Hepatocyte (in vitro differentiated cells): ENCODE measurements around the gene POFUT2. TPM values are rescaled to one million over a fixed set of nuclear protein-coding genes. Genes with fewer than 3 reads are reported as not detected.

Source experiments
- DNase-seq: peaks from one replicate; pipeline ENCODE4 v3.0.0-alpha.2; 2016; ENCODE audit warnings: low spot score
- H2AFZ ChIP-seq: fragments of 200-600 bp; sonication (generic); 2 replicates; pipeline ENCODE4 v1.6.0; 2016; ENCODE audit warnings: antibody characterized with exemption, mild to moderate bottlenecking
- H3K27ac ChIP-seq: fragments of 200-600 bp; sonication (generic); 2 replicates; pipeline ENCODE4 v1.5.1; 2016; ENCODE audit warnings: mild to moderate bottlenecking
- H3K27me3 ChIP-seq: fragments of 200-600 bp; sonication (generic); 2 replicates; pipeline ENCODE4 v1.6.1; 2016
- H3K36me3 ChIP-seq: fragments of 200-600 bp; sonication (generic); replicated peaks from 2 replicates; pipeline ENCODE4 v1.5.1; 2016; ENCODE audit warnings: low read depth; ENCODE audit not compliant: insufficient read depth
- H3K4me1 ChIP-seq: fragments of 200-600 bp; sonication (generic); 2 replicates; pipeline ENCODE4 v1.5.1; 2016; ENCODE audit warnings: mild to moderate bottlenecking, moderate library complexity; ENCODE audit not compliant: insufficient read depth
- H3K4me2 ChIP-seq: fragments of 200-600 bp; sonication (generic); 2 replicates; pipeline ENCODE4 v1.6.0; 2016
- H3K4me3 ChIP-seq: fragments of 200-600 bp; sonication (generic); 2 replicates; pipeline ENCODE4 v1.5.1; 2016; ENCODE audit warnings: mild to moderate bottlenecking
- H3K79me2 ChIP-seq: fragments of 200-600 bp; sonication (generic); 2 replicates; pipeline ENCODE4 v1.6.0; 2017; ENCODE audit warnings: mild to moderate bottlenecking
- H3K9me2 ChIP-seq: fragments of 200-600 bp; sonication (generic); replicated peaks from 2 replicates; pipeline ENCODE4 v1.6.0; 2017; ENCODE audit warnings: mild to moderate bottlenecking; ENCODE audit not compliant: insufficient read depth
- H3K9me3 ChIP-seq: fragments of 200-600 bp; sonication (generic); 2 replicates; pipeline ENCODE4 v1.5.1; 2016; ENCODE audit warnings: low read depth, mild to moderate bottlenecking
- H4K20me1 ChIP-seq: fragments of 200-600 bp; sonication (generic); 2 replicates; pipeline ENCODE4 v1.6.0; 2016; ENCODE audit warnings: mild to moderate bottlenecking; ENCODE audit not compliant: insufficient read depth, poor library complexity, severe bottlenecking
- CTCF ChIP-seq: fragments of 200-600 bp; sonication (generic); IDR thresholded peaks from 2 replicates; pipeline ENCODE4 v1.5.1; 2016; ENCODE audit warnings: antibody characterized with exemption, mild to moderate bottlenecking; ENCODE audit not compliant: poor library complexity
- EZH2 ChIP-seq: fragments of 200-600 bp; sonication (generic); IDR thresholded peaks from 2 replicates; pipeline ENCODE4 v1.6.1; 2016; ENCODE audit warnings: antibody characterized with exemption, mild to moderate bottlenecking, borderline replicate concordance
- EZH2phosphoT487 ChIP-seq: fragments of 200-600 bp; sonication (generic); IDR thresholded peaks from one replicate; pipeline ENCODE4 v1.6.1; 2018; ENCODE audit warnings: antibody characterized with exemption, mild to moderate bottlenecking, low read depth, moderate library complexity; ENCODE audit not compliant: unreplicated experiment, severe bottlenecking
- WGBS: methylation state at CpG from one replicate; pipeline ENCODE4 v1.1.6; 2016; ENCODE audit warnings: low lambda C conversion rate; ENCODE audit errors: missing lambda C conversion rate; 5-methylcytosine and 5-hydroxymethylcytosine counted together
- polyA plus RNA-seq: library from polyadenylated mRNA; unstranded; fragments of >200 nt; fragmentation: Nextera tagmentation; extraction: Ambion mirVana; gene quantifications from 2 replicates; pipeline ENCODE4 v1.2.1, GENCODE V29; 2016
- total RNA-seq: library from RNA; depleted of rRNA; stranded (reverse); fragments of >200 nt; gene quantifications from 2 replicates; pipeline ENCODE4 v1.2.3, GENCODE V29; 2014

The POFUT2 gene
- total and polyA plus RNA-seq, 2 experiments from 2014 or later = 30.7 to 57.7 TPM

DNA sequence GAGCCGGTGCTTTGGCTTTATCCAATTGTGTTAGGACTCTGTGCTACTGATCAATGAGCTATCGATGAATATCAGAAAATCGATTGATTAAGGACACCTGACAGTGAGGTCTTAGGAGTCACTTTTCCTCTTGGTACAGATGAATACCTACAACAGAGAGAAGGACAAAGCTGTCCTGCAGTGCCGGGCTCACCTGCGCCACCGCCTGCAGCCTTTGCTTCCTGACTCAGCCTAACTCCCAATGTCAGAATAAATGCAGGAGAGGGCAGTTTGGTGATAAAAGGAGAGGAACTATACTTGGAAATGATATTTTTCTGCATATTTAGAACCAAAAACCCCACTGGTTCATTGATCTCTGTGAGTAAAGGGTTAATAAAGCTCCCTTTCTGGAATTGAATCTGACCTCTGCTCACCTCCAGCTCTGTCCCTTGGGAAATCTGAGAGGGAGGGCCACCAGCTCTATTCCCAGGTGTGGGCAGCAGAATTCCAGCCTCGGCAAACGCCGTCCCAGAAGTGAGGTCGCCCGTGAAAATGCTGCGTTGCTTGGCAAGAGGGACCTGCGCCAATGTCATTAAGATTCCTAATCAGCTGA is 39.3 kb downstream of the POFUT2 start:
- peak overlapping the region; percentile 25 for H2AFZ ChIP-seq
- H3K27ac ChIP-seq = no peak overlapping the region
- DNase-seq = no peak
- TF ChIP-seq CTCF (no peak), EZH2phosphoT487 (no peak), EZH2 (no peak)
- peaks cover 5% of the 10 kb centered on the region for H3K9me3 ChIP-seq
- no peaks in the 10 kb centered on the region for H3K4me1 ChIP-seq
- H3K9me2 ChIP-seq = no peaks in the 10 kb centered on the region
- no peak overlapping the region for H3K4me3 ChIP-seq
- H3K79me2 ChIP-seq = no peaks in the 10 kb centered on the region
- WGBS = 45% methylated on average over 13 of the region's 13 CpGs
- H3K36me3 ChIP-seq = no peaks in the 10 kb centered on the region
- H3K27me3 ChIP-seq = no peaks in the 10 kb centered on the region
- peak overlapping the region; percentile 69 for H3K4me2 ChIP-seq
- H4K20me1 ChIP-seq = no peaks in the 10 kb centered on the region

DNA sequence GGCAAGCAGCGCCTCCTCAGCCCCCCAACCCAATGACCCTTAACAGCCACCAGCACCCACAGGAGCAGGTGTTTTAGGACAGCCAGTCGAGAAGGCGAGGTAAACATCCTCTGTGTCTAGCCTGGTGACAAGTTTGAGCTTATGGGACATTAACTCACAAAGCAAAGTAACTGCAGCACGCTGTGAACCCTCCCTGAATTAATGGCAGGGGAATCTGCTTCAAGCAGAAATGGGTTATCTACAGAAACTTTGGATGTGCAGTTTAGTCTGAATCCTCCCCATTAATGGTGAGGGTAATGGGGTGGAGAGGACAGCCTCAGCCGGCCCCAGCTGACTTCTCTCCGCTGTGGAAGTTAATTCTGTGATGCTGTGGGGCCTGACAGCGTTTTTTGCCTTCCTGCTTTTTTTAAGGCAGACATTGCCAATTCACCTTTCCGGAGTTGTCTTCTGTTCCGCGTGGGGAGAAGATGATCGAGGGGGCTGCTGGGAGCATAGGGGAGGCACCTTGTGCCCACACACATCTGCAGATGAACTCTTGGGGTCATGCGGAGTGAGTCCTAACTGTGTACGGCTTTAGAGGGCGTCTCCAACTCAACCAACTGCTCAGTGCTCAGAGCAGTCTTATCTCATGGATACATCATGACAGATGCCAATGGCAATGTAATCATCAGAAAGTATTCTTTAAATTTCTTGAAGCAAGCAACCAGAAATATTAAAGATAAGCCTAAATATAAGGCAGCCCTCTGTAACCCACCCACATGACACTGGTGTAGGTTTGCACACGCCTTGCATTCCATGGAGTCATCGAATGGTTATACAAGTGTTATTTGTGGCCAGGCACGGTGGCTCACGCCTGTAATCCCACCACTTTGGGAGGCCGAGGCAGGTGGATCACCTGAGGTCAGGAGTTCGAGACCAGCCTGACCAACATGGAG is 41.0 kb downstream of the POFUT2 start:
- no peak overlapping the region for H3K27ac ChIP-seq
- TF ChIP-seq CTCF = no peak
- TF ChIP-seq EZH2 = no peak
- no peak for TF ChIP-seq EZH2phosphoT487
- H3K36me3 ChIP-seq = no peaks in the 10 kb centered on the region
- no peaks in the 10 kb centered on the region for H4K20me1 ChIP-seq
- H3K79me2 ChIP-seq = no peaks in the 10 kb centered on the region
- DNase-seq = no peak
- H3K4me2 ChIP-seq = no peak overlapping the region
- no peak overlapping the region for H2AFZ ChIP-seq
- no peaks in the 10 kb centered on the region for H3K4me1 ChIP-seq
- H3K4me3 ChIP-seq = no peak overlapping the region
- H3K9me2 ChIP-seq = no peaks in the 10 kb centered on the region
- 89% methylated on average over 20 of the region's 20 CpGs for WGBS
- H3K27me3 ChIP-seq = no peaks in the 10 kb centered on the region
- peaks cover 5% of the 10 kb centered on the region for H3K9me3 ChIP-seq

GRCh38 chr21:45244799-45245340 is 42.8 kb downstream of the POFUT2 start:
- H3K36me3 ChIP-seq = no peaks in the 10 kb centered on the region
- H4K20me1 ChIP-seq = no peaks in the 10 kb centered on the region
- H3K9me3 ChIP-seq = peaks cover 5% of the 10 kb centered on the region
- H3K27ac ChIP-seq = no peak overlapping the region
- no peak for TF ChIP-seq CTCF
- no peak for TF ChIP-seq EZH2phosphoT487
- no peak for TF ChIP-seq EZH2
- H3K79me2 ChIP-seq = no peaks in the 10 kb centered on the region
- no peak overlapping the region for H3K4me2 ChIP-seq
- no peak for DNase-seq
- 79% methylated on average over 8 of the region's 8 CpGs for WGBS
- H3K27me3 ChIP-seq = no peaks in the 10 kb centered on the region
- no peaks in the 10 kb centered on the region for H3K9me2 ChIP-seq
- H3K4me3 ChIP-seq = no peak overlapping the region
- H3K4me1 ChIP-seq = no peaks in the 10 kb centered on the region
- no peak overlapping the region for H2AFZ ChIP-seq
